DOHH2 (cell line): ENCODE measurements around the gene TNFSF15.
A peak's percentile ranks its signal among the peaks of the same experiment; 100 is the strongest.
"Not testable (repeated sequence)": the region's sequence is repeated elsewhere in the genome, so short reads cannot be mapped to it uniquely, and the experiment has no call there.

ENCODE experiments used
- H3F3A ChIP-seq: fragments of 200-600 bp; sonication (generic), shearing (Covaris generic); 2 replicates; pipeline ENCODE4 v1.6.0; 2016; ENCODE audit warnings: antibody characterized with exemption, mild to moderate bottlenecking; ENCODE audit not compliant: control insufficient read depth, insufficient read depth
- H3K27ac ChIP-seq: fragments of 200-600 bp; sonication (generic); 2 replicates; pipeline ENCODE4 v1.5.1; 2014; ENCODE audit warnings: low read depth, mild to moderate bottlenecking, low read length, moderate library complexity
- H3K27me3 ChIP-seq: fragments of 200-600 bp; sonication (generic); 2 replicates; pipeline ENCODE4 v1.6.1; 2014; ENCODE audit warnings: mild to moderate bottlenecking, low read length, mixed read lengths; ENCODE audit not compliant: control insufficient read depth
- H3K36me3 ChIP-seq: fragments of 200-600 bp; sonication (generic); 2 replicates; pipeline ENCODE4 v1.6.1; 2014; ENCODE audit warnings: mild to moderate bottlenecking, low read length, moderate library complexity, mixed read lengths; ENCODE audit not compliant: control insufficient read depth
- H3K4me1 ChIP-seq: fragments of 200-600 bp; sonication (generic); 2 replicates; pipeline ENCODE4 v1.6.1; 2014; ENCODE audit warnings: mild to moderate bottlenecking, low read length, mixed read lengths; ENCODE audit not compliant: control insufficient read depth
- H3K4me2 ChIP-seq: fragments of 200-600 bp; sonication (generic); 2 replicates; pipeline ENCODE4 v1.6.0; 2014; ENCODE audit warnings: mild to moderate bottlenecking, low read length, moderate library complexity
- H3K4me3 ChIP-seq: fragments of 200-600 bp; sonication (generic); 2 replicates; pipeline ENCODE4 v1.5.1; 2014; ENCODE audit warnings: mild to moderate bottlenecking, low read length, mixed read lengths
- H3K79me2 ChIP-seq: fragments of 200-600 bp; sonication (generic); 2 replicates; pipeline ENCODE4 v1.6.1; 2014; ENCODE audit warnings: mild to moderate bottlenecking, low read length, mixed read lengths; ENCODE audit not compliant: control insufficient read depth
- H3K9me2 ChIP-seq: fragments of 200-600 bp; sonication (generic); replicated peaks from 2 replicates; pipeline ENCODE4 v1.6.1; 2014; ENCODE audit warnings: mild to moderate bottlenecking, low read length, mixed read lengths; ENCODE audit not compliant: control insufficient read depth
- H3K9me3 ChIP-seq: fragments of 200-600 bp; sonication (generic); 2 replicates; pipeline ENCODE4 v1.6.1; 2014; ENCODE audit warnings: antibody characterized with exemption, low read length, mixed read lengths; ENCODE audit not compliant: control insufficient read depth, insufficient read depth
- H4K20me1 ChIP-seq: fragments of 200-600 bp; sonication (generic); 2 replicates; pipeline ENCODE4 v1.6.0; 2014; ENCODE audit warnings: low read depth, mild to moderate bottlenecking, antibody characterized with exemption, low read length, moderate library complexity; ENCODE audit not compliant: control insufficient read depth, insufficient read depth
- CTCF ChIP-seq: fragments of 200-600 bp; sonication (generic); IDR thresholded peaks from one replicate; pipeline ENCODE4 v1.5.1; 2014; ENCODE audit warnings: antibody characterized with exemption, mild to moderate bottlenecking, low read depth, low read length; ENCODE audit not compliant: poor library complexity, severe bottlenecking
- EZH2phosphoT487 ChIP-seq: fragments of 200-600 bp; sonication (generic); IDR thresholded peaks from 2 replicates; pipeline ENCODE4 v1.6.1; 2017; ENCODE audit warnings: borderline replicate concordance, mild to moderate bottlenecking, antibody characterized with exemption, low read length, moderate library complexity, mixed read lengths

The TNFSF15 gene

GRCh38 chr9:114742947-114743346 is 62.9 kb downstream of the TNFSF15 start:
- H3K4me1 ChIP-seq: peaks cover 21% of the 10 kb centered on the region
- H3K9me2 ChIP-seq: no peaks in the 10 kb centered on the region
- H3K9me3 ChIP-seq: no peaks in the 10 kb centered on the region
- H3K27ac ChIP-seq: no peak overlapping the region
- TF ChIP-seq CTCF (no peak), EZH2phosphoT487 (no peak)
- H3K27me3 ChIP-seq: no peaks in the 10 kb centered on the region
- no peaks in the 10 kb centered on the region for H4K20me1 ChIP-seq
- H3K4me2 ChIP-seq: no peak overlapping the region
- no peaks in the 10 kb centered on the region for H3F3A ChIP-seq
- H3K4me3 ChIP-seq: no peak overlapping the region
- H3K79me2 ChIP-seq: no peaks in the 10 kb centered on the region
- H3K36me3 ChIP-seq: no peaks in the 10 kb centered on the region

GRCh38 chr9:114741521-114741920 is 64.3 kb downstream of the TNFSF15 start:
- not testable (repeated sequence) for H3K27me3 ChIP-seq, H4K20me1 ChIP-seq, H3K27ac ChIP-seq, H3K36me3 ChIP-seq, H3K9me3 ChIP-seq, H3K9me2 ChIP-seq, H3K79me2 ChIP-seq, H3F3A ChIP-seq, H3K4me3 ChIP-seq, H3K4me2 ChIP-seq
- H3K4me1 ChIP-seq: peaks cover 26% of the 10 kb centered on the region

- no peaks in the 10 kb centered on the region for H3K9me2 ChIP-seq
- no peaks in the 10 kb centered on the region for H4K20me1 ChIP-seq
- no peaks in the 10 kb centered on the region for H3K27me3 ChIP-seq
- no peaks in the 10 kb centered on the region for H3K9me3 ChIP-seq
- H3K27ac ChIP-seq: no peak overlapping the region
- no peak overlapping the region for H3K4me3 ChIP-seq
- H3K4me2 ChIP-seq: no peak overlapping the region
- TF ChIP-seq CTCF: peak; percentile 88
- TF ChIP-seq EZH2phosphoT487: no peak
- no peaks in the 10 kb centered on the region for H3K79me2 ChIP-seq
- H3F3A ChIP-seq: no peaks in the 10 kb centered on the region
- peaks cover 26% of the 10 kb centered on the region for H3K4me1 ChIP-seq
- no peaks in the 10 kb centered on the region for H3K36me3 ChIP-seq
Observed at GRCh38 chr9:114738581-114739316, 67.1 kb downstream of the TNFSF15 start.

GRCh38 chr9:114737847-114738246 is 68.0 kb downstream of the TNFSF15 start:
- Histone ChIP-seq H3K27me3 (no peaks in the 10 kb centered on the region), H4K20me1 (no peaks in the 10 kb centered on the region), H3F3A (no peaks in the 10 kb centered on the region), H3K4me2 (no peak overlapping the region), H3K79me2 (no peaks in the 10 kb centered on the region), H3K9me2 (no peaks in the 10 kb centered on the region), H3K4me1 (peaks cover 26% of the 10 kb centered on the region), H3K27ac (no peak overlapping the region), H3K36me3 (no peaks in the 10 kb centered on the region), H3K9me3 (no peaks in the 10 kb centered on the region), H3K4me3 (no peak overlapping the region)
- TF ChIP-seq CTCF: no peak
- no peak for TF ChIP-seq EZH2phosphoT487
